GM18867 (cell line): ENCODE measurements around the gene EIF4G2.
"Not testable (repeated sequence)": the region's sequence is repeated elsewhere in the genome, so short reads cannot be mapped to it uniquely, and the experiment has no call there.

Experiments
- ATAC-seq: cut with Tn5 transposase; IDR thresholded peaks from one replicate; pipeline ENCODE4 v1.9.1; 2021; ENCODE audit warnings: mild to moderate bottlenecking, moderate library complexity; ENCODE audit not compliant: unreplicated experiment

EIF4G2 gene

DNA sequence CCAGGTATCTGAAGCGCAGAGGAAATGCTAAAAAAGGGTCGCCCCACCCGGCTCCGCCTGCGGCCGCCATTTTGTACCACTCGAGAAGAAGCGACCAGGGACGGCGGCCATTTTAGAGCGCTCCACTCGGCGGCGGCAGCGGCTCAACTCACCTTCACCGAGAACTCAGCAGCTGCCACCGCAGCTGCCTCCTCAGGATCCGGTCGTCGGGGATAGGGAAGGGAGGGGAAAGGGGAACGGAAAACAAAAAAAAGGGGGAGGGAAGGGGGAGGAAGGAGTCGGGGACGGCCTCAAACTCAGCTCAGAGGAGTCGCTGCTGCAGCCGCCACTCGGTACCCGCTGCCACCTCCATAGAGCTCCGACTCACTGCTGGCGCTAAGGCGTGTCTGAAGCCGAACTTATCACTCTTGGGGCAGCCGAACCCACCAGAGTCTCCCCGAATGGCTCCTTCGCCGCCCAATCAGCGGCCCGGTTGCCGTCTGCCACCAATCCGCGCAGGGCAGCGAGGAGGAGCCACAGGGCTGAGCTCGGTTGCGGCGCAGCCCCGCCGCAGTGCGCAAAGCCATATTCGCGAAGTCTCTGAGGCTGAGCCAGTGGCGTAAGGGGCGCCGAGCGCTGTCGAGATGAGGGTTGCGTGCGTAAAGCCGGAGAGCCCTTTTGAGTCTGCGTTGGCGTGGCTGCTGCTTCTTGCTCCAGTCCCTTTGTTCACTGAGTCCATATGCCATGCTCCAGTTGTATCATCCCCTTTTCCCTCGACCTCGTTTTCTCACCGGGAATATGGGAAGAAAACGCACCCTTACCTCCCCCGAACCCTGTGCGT, at the start of gene EIF4G2:
Gene EIF4G2 (minus strand): TSS at position 374 of the 820 bp plus-strand sequence.
- ATAC-seq: peak; percentile 92

DNA sequence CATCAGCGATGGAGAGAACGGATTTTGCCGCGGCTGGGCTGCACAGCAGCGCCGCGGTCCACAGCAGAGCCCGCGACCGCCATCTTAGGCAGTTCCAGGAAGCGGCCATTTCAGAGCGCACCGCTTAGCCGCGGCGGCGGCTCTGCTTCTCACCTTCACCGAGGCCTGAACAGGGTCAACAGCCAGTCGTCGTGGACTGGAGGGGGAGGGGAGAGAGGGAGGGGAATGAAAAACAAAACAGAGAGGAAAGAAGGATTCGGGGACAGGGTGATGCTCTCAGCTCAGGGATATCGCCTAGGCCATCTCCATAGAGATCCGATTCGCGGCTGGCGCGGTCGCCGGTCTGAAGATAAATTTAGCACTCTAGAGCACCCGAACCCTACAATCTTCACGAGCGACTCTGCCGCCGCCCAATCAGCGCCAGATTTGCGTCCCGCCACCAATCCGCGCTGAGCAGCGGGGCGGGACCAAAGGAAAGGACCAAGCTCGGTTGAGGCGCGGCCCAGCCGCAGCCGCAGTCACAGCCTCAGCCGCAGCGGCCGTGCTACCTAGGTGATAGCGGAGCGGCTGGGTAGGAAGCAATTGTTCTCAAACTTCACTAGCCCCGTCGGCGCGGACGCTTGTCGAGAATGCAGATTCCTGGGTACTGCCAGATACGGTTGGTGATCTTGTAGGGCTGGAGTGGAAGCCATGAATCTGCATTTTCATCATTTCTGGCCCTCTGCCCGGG, 49.1 kb upstream of the EIF4G2 start, which contains the start of gene ZBED5:
Gene ZBED5 (minus strand): TSS at position 345 of the 730 bp plus-strand sequence. CDS start 3,108 bp downstream, outside the sequence.
- peak; percentile 90 for ATAC-seq

DNA sequence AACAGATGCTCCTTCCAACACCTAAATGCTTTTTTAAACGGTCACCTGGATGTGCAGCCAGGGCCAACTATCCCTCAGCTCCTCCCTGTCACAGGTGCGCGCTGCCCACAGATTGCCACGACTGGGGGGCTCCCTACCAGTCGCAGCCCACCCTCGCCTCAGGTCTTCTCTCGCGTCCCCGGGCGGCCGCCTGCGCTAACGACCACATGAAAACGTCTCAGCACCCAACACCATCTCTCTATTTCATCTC, 48.7 kb upstream of the EIF4G2 start:
- ATAC-seq: peak; percentile 22

DNA sequence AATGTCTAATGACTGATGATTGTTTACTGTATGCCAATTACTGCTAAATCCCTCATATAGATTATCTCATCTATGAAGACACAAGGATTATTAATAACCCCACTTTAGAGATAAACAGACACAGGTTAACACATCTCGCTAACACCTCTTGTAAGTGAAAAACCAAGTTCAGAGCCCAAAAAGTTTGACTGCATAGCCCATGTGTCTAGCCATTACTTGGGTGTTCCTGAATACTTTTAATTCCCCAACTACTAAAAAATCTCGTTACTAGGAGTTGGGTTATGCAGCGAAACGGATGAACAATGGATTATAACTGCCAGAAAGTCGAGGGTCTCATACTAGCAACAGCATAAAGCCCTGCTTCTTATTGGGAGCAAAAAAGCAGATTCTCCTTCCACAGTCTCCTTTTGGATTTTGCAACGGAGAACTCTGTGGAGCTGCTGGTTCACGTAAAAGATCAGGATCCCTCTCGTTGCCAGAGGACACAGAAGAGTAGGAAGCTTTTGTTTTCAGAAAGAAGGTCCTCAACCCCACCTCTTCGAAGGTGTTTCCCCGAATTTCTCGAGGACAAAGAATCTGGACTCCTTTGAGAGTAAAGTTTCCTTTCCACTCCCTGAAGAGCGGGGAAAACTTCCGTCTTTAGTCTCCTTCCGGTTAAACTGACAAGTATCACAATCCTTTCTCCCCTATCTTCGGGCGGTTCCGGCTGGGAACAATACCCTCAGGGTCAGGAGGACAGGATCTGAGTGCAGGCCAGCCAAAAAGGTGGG, 48.1 kb upstream of the EIF4G2 start:
- ATAC-seq: peak; percentile 3

DNA sequence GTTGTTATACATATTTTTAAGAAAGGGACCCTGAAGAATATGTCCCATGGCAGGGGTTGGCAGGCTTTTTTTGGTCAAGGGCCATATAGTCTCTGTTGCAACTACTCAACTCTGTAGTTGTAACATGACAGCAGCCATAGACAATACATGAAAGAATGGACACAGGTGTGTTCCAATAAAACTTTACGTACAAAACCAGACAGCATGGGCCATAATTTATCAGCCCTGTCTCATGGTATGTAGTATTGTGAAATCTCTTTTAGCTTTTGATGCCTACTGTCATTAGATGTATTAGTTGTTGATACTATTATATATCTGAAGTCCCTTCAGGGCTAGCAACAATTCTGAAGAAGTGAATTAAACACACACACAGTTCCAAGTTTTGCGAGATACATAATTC, 46.6 kb upstream of the EIF4G2 start:
- no peak for ATAC-seq

DNA sequence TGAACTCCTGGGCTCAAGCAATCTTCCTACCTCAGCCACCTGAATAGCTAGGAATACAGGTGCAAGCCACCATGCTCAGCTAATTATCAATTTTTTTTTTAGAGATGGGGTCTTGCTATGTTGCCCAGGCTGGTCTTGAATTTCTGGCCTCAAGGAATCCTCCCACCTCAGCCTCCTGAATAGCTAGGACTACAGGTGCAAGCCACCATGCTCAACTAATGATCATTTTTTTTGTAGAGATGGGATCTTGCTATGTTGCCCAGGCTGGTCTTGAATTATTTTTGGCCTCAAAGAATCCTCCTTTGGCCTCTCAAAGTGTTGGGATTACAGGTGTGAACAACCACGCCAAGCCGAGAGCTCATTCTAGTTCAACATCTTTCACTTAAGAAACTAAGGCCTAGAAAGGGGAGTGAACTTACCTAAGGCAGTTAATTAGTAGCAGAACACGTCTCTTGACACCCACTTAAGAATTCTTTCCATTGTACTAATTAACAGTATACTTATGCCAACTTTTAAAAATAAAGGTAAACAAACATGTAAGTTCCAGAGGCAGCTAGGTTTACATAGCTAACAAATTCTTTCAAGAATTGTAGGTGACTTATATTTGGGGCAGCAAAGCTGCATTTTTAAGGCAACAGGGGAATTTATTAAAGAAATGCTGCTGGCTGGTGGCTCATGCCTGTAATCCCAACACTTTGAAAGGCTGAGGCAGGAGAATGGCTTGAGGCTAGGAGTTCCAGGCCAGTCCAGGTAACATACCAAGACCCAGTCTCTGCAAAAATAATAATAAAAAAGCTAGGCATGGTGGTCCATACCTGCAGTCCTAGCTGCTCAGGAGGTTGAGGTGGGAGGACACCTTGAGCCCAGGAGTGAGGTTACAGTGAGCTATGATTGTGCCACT, 39.5 kb upstream of the EIF4G2 start:
- ATAC-seq: no peak

DNA sequence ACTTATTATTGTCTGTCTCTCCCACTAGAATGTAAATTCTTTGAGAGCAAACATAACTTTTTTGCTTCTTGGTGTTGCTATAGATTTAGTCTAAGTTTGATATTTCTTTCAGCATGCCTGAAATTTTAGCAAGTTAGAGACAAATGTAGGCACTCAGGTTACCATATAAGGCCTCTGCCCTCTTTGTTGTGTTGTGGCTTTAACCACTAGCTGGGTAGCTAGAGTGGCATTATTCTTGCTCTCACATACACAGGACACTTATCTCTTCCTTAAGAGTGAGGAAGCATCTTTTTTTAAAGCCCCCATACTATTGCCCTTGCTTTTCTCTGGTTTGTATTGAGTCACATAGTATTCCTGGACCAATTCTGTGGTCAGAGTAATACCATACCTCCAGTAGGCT, 37.9 kb upstream of the EIF4G2 start:
- no peak for ATAC-seq

DNA sequence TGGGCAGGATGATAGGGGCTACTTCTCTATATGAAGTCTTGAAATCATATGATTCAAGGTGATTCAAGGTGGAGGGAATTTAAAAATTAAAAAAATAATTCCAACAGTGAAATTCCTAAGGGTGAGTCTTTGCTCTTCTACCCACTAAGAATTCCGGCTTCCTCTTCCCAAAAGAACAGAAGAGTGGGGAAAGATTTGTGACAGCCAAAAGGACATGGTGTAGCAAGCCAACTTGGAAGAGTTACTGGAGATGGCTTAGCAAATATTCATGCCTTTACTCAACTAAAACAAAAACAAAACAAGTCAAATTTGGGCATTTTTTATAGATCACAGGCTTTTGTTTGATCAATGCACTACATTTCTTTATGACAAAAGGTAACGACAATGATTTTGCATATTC, 36.9 kb upstream of the EIF4G2 start:
- no peak for ATAC-seq

DNA sequence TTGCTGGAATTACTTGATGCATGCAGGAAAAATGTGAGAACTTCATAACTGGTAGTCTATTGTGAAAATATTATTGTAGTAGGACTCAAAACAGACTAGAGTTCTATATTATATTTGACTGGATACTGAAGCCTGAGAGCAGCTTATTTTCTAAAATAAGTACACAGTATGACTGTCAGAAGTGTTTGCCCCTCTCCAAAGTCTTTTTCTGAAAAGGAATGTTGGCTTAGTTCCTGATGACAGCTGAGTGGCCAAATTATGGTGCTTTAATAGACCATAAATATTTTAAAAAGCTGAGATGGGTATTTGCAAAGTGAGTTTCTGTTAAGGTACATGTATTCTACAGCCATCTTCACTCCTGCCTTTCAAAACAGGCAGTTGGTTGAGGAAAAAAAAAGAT, 36.1 kb upstream of the EIF4G2 start:
- no peak for ATAC-seq

DNA sequence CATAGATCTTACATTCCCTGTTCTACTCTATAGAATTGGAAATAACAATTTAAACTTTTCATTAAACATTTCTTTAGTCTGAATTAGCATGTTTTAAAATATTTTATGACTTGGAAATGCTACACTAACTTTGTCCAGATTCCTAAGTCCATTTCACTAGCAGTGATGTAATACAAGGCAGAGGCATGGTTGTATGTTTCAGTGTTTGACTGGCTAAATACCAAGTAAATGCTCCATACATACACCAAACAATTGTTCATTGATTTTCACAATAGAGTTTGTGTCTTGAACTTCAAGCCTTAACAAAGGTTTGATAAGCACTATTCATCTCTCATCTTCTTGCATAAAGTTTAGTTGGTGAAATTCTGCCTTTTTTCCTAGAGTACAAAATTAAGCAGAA, 35.6 kb upstream of the EIF4G2 start:
- ATAC-seq: no peak

DNA sequence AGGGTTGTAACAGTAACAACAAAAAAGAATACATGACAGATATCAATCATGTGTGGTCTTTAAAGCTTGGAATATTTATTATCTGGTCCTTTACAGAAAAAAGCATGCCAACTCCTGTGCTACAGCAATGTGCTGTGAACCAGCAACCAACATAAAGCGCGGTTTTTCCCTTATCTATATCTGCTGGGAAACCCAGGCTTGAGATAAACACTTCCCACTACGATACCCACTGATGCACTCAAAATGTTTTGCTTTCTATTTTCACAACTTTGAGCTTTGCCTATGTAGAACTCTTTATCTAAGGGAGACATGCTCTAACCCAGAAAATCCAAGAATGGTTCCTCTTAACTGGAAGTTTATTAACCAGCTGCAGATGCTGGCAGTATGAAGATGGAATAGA, 30.2 kb upstream of the EIF4G2 start:
- ATAC-seq: no peak

DNA sequence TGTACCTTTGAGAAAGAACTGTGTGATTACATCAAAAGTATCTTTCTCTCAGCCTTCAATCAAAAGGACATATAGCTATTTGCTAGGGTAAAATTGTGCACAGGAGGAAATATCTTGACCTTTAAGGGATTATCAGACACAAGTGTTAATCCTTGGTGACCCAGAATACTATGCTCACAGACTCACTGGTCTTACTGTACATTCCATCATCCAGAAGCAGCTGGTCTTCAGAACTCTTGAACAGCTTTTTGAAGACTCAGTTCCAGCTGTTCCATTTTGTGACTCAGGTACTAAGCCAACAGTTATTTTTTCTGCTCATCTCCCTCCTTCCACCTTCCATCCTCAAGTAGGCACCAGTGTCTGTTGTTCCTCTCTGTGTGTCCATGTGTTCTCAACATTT, 29.4 kb upstream of the EIF4G2 start:
- ATAC-seq: no peak

DNA sequence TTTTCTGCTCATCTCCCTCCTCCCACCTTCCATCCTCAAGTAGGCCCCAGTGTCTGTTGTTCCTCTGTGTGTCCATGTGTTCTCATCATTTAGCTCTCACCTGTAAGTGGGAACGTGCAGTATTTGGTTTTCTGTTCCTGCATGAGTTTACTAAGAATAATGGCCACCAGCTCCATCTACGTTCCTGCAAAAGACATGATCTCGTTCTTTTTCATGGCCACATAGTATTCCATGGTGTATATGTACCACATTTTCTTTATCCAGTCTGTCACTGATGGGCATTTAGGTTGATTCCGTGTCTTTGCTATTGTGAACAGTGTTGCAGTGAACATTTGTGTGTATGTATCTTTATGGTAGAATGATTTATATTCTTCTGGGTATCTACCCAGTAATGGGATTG, 28.2 kb upstream of the EIF4G2 start:
- not testable (repeated sequence) for ATAC-seq

DNA sequence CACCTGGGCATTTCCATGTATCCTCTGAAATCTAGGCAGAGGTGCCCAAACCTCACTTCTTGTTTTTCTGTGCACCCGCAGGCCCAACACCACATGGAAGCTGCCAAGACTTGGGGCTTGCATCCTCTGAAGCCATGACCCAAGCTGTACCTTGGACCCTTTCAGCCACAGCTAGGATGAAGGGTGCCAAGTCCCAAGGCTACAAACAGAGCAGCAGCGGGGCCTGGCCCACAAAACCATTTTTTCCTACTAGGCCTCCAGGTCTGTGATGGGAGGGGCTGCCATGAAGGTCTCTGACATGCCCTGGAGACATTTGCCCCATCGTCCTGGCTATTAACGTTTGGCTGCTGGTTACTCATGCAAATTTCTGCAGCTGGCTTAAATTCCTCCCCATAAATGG, 20.4 kb upstream of the EIF4G2 start:
- no peak for ATAC-seq

DNA sequence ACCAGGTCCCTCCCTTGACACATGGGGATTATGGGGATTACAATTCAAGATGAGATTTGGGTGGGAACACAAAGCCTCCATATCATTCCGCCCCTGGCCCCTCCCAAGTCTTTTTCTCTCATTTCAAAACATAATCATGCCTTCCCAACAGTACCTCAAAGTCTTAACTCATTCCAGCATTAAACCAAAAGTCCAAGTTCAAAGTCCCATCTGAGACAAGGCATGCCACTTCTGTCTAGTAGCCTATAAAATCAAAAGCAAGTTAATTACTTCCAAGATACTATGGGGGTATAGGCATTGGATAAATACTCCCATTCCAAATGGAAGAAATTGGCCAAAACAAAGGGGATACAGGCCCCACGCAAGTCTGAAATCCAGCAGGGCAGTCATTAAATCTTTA, 19.7 kb upstream of the EIF4G2 start:
- no peak for ATAC-seq

DNA sequence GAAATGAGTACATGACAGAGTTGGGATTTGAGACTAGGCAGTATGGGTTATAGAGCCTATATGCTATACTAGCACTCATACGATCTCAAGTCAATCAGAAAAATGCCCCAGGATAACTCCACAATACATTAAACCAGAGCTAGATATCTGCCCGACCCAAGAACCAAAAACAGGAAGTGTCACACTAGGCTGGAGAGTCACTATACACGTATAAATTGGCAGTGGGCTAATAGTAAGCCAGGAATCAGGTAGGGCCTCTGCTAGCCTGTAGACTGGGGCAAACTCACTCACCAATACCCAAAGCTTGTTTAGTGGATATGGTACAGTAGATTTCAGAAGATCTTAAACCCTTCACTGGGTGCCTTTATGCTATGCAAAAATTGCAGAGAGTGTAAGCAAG, 16.2 kb upstream of the EIF4G2 start:
- no peak for ATAC-seq

DNA sequence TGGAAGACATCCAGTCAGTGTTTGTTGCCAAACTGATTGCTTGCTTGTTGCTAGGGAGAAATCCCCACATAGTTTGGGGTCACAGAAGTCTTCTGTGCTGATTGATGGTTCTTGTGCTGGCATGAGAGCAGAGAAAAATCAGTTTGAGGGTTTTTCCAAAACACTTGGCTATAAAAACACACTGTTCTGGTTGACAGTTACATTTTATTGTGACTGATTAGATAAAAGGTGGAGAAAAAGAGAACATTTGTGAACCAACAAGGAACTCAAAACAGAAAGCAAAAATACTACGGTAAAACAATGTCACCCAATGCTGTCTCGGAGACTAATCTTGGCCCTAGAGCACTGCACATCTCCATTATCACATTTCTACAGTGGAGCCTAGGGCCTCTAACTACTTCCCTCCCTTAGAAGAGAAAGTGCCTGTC, 14.4 kb upstream of the EIF4G2 start:
- no peak for ATAC-seq

DNA sequence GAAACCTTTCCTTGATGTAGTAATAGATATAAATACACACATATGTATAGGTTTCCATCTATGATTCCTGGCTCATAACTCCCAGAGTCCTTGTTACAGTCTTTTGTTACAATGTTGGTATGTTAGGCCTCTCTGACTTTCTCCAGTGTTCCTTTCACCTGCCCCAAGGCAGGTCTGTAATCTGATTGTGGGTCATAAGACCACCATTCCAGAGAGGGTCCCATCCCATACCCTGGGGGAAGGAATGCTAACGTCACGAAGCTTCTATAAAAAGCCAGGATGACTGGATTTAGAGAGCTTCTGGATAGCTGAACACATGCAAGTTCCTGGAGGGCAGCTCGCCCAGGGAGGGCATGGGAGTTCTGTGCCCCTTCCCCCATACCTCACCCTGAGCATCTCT, 13.8 kb upstream of the EIF4G2 start:
- ATAC-seq: not testable (repeated sequence)

DNA sequence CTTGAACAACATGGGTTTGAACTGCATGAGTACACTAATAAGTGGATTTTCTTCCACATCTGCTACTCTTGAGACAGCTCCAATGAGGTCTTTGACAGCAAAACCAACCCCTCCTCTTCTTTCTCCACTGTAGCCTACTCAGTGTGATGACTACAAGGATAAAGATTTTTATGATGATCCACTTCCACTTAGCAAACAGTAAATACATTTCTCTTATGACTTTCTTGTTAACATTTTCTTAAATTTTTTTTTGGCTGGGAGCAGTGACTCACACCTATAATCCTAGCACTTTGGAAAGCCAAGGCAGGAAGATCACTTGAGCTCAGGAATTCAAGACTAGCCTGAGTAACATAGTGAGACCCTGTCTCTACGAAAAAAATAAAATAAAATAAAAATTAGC, 9.9 kb upstream of the EIF4G2 start:
- no peak for ATAC-seq

DNA sequence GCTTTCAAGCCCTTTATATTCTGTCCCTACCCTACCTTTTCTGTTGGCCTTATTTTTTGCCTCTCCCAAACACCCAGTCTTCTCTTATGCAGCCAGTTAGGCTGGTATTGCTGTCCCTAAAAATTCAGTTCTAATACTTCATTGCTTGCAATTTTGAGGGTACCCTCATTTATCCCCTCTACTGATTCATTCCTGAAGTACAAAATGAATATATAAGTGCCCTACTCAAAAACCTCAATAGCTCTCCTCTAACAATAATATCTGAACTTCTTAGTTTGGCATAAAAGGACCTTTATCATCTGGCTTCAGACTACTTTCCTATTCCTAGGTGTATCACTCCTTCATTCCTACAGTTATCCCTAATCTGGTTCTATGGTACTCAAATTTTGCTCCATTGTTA, 5.2 kb upstream of the EIF4G2 start:
- no peak for ATAC-seq
